Neutrophil (primary cell): ENCODE data around the gene PAX8.

Experiments used
- H3K27ac ChIP-seq: fragments of 200-600 bp; sonication (generic); 2 replicates; pipeline ENCODE4 v1.5.1; 2016; ENCODE audit warnings: mild to moderate bottlenecking, moderate library complexity
- H3K27me3 ChIP-seq: fragments of 200-600 bp; sonication (generic); 2 replicates; pipeline ENCODE4 v1.6.0; 2016; ENCODE audit warnings: mild to moderate bottlenecking
- H3K36me3 ChIP-seq: fragments of 200-600 bp; sonication (generic); 2 replicates; pipeline ENCODE4 v1.5.1; 2017
- H3K4me1 ChIP-seq, 2 experiments: fragments of 200-600 bp in 1 of 2; sonication (generic) in 1 of 2; 1 replicate in 1 of 2; 2 replicates in 1 of 2; pipeline versions ENCODE4 v1.5.1 to v1.6.1; 2013 to 2016; ENCODE audit warnings: low read depth in 1 of 2, low read length in 1 of 2, mild to moderate bottlenecking in 1 of 2, moderate library complexity in 1 of 2; ENCODE audit not compliant: control insufficient read depth in 1 of 2, insufficient read depth in 1 of 2
- H3K4me3 ChIP-seq, 2 experiments: fragments of 200-600 bp in 1 of 2; sonication (generic) in 1 of 2; 1 replicate in 1 of 2; 2 replicates in 1 of 2; pipeline ENCODE4 v1.5.1; 2013 to 2016; ENCODE audit warnings: low read depth in 1 of 2, low read length in 1 of 2, mild to moderate bottlenecking in 1 of 2, moderate library complexity in 1 of 2
- H3K9me3 ChIP-seq: fragments of 200-600 bp; sonication (generic); 2 replicates; pipeline ENCODE4 v1.5.1; 2016
- CTCF ChIP-seq: fragments of 200-600 bp; sonication (generic); IDR thresholded peaks from 2 replicates; pipeline ENCODE4 v1.5.1; 2016; ENCODE audit warnings: antibody characterized with exemption

PAX8 gene

GRCh38 chr2:113185664-113186432 lies 92.9 kb downstream of the PAX8 start:
- Histone ChIP-seq H3K27ac (peak overlapping the region; percentile 92), H3K9me3 (no peaks in the 10 kb centered on the region), H3K4me1 (peaks cover 89 to 92% of the 10 kb centered on the region in 2 experiments), H3K36me3 (peaks cover 73% of the 10 kb centered on the region), H3K27me3 (no peaks in the 10 kb centered on the region), H3K4me3 (peak overlapping the region in 1 of 2 experiments; percentile 52)
- TF ChIP-seq CTCF: no peak

DNA sequence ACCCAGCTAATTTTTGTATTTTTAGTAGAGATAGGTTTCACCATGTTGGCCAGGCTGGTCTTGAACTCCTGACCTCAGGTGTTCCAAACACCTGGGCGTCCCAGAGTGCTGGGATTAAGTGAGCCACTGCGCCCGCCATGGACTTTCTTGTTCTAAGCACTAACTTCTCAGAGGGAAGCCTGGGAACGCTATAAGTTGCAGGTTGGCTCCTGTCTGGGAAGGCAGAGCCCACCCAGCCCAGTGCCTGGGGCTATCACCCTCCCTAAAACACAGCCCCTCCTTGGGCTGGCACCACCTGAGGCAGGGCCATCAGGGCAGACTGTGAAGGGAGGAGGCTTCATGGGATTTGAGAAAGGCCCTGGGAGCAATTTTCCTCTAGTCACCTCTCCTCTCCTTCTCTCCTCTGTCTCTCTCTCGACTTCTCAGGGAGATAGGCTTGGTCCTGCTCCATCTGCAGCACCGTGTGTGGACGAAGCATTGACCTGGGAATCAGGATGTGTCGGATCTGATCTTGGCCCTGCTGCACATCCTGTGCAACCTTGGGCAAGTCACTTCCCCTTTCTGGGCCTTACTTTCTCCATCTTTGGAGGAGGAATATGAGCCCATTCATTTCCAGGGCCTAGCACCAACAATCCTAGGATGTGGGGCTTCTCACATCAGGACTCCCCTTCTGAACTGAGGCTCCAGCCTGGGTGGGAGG lies 94.0 kb downstream of the PAX8 start:
- peaks cover 93 to 98% of the 10 kb centered on the region in 2 experiments for H3K4me1 ChIP-seq
- no peaks in the 10 kb centered on the region for H3K9me3 ChIP-seq
- peak overlapping the region; percentile 28 to 52 for H3K4me3 ChIP-seq
- H3K27ac ChIP-seq: peak overlapping the region; percentile 92
- peaks cover 74% of the 10 kb centered on the region for H3K36me3 ChIP-seq
- no peaks in the 10 kb centered on the region for H3K27me3 ChIP-seq
- TF ChIP-seq CTCF: no peak

GRCh38 chr2:113183703-113184102 lies 95.0 kb downstream of the PAX8 start:
- Histone ChIP-seq H3K4me3 (no peak overlapping the region), H3K36me3 (peaks cover 74% of the 10 kb centered on the region), H3K9me3 (no peaks in the 10 kb centered on the region), H3K27ac (peak overlapping the region; percentile 92), H3K27me3 (no peaks in the 10 kb centered on the region), H3K4me1 (peaks cover 99% of the 10 kb centered on the region in 2 experiments)
- TF ChIP-seq CTCF: no peak

DNA sequence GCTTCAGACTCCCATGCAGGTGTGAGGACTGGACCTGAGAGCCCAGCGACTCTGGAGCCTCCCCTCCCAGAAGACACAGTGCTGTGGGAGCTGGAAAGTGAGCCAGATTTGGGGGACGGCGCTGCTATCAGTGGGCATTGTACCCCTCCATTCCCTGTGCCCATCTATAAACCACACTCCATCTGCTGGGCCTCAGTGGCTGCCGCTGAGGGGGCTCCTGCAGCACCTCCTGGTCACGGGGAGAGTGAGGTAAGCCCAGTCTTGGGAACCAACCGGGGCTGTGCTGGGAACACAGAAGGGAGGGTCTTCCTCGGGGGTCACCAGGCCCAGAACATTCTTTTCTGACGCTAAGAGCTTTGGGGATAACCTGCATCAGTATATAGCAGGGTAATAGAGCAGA lies 95.5 kb downstream of the PAX8 start:
- H3K4me3 ChIP-seq: peak overlapping the region in 1 of 2 experiments; percentile 18
- no peak for TF ChIP-seq CTCF
- no peaks in the 10 kb centered on the region for H3K9me3 ChIP-seq
- H3K36me3 ChIP-seq: peaks cover 78% of the 10 kb centered on the region
- peak overlapping the region; percentile 92 for H3K27ac ChIP-seq
- peaks cover 99 to 100% of the 10 kb centered on the region in 2 experiments for H3K4me1 ChIP-seq
- H3K27me3 ChIP-seq: no peaks in the 10 kb centered on the region

DNA sequence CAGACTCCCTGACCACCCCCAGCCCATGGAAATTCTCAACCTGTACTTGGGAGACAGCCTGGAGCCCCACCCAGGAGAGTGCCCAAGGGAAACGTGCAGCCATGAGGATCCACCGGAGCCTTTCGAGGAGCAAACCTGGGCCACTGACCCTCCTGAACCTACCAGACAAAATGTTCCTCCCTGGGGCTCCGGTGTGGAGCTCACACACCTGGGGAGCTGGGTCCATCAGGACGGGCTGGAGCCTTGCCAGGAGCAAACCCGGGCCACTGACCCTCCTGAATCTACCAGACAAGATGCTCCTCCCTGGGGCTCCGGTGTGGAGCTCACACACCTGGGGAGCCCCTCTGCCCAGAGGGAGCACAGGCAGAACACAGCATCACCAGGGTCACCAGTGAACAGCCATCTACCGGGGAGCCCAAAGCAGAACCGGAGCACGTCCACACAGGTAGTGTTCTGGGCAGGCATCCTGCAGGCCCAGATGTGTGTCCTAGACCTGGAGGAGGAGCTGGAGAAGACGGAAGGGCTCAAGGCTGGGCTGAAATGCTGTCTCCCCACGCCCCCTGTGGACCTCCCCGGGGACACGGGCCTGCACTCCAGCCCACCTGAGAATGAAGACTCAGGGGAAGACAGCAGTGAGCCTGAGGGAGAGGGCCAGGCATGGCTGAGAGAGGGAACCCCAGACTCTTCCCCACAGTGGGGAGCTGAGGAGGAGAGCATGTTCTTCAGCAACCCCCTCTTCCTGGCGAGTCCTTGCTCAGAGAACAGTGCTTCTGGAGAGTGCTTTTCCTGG lies 96.1 kb downstream of the PAX8 start:
- peaks cover 99 to 100% of the 10 kb centered on the region in 2 experiments for H3K4me1 ChIP-seq
- peak overlapping the region in 1 of 2 experiments; percentile 63 for H3K4me3 ChIP-seq
- H3K27me3 ChIP-seq: no peaks in the 10 kb centered on the region
- peak overlapping the region; percentile 92 for H3K27ac ChIP-seq
- H3K36me3 ChIP-seq: peaks cover 80% of the 10 kb centered on the region
- no peak for TF ChIP-seq CTCF
- H3K9me3 ChIP-seq: no peaks in the 10 kb centered on the region
